A549 treated with CpdA at 1 μM for 4 hours (cell line): ENCODE data around the gene DNAJC10. TPM values are rescaled to one million over a fixed set of nuclear protein-coding genes. Genes with fewer than 3 reads are reported as not detected.

Source experiments
- total RNA-seq: library from RNA; stranded (reverse); fragments of 200-300 nt; extraction: Qiagen RNA extraction; gene quantifications from 5 replicates; pipeline ENCODE4 v1.2.3, GENCODE V29; 2022; ENCODE audit warnings: low read depth

DNAJC10 gene, protein sequence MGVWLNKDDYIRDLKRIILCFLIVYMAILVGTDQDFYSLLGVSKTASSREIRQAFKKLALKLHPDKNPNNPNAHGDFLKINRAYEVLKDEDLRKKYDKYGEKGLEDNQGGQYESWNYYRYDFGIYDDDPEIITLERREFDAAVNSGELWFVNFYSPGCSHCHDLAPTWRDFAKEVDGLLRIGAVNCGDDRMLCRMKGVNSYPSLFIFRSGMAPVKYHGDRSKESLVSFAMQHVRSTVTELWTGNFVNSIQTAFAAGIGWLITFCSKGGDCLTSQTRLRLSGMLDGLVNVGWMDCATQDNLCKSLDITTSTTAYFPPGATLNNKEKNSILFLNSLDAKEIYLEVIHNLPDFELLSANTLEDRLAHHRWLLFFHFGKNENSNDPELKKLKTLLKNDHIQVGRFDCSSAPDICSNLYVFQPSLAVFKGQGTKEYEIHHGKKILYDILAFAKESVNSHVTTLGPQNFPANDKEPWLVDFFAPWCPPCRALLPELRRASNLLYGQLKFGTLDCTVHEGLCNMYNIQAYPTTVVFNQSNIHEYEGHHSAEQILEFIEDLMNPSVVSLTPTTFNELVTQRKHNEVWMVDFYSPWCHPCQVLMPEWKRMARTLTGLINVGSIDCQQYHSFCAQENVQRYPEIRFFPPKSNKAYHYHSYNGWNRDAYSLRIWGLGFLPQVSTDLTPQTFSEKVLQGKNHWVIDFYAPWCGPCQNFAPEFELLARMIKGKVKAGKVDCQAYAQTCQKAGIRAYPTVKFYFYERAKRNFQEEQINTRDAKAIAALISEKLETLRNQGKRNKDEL
- total RNA-seq = 57.1 to 76.4 TPM (median 65.3 TPM) in 5 replicates

DNA sequence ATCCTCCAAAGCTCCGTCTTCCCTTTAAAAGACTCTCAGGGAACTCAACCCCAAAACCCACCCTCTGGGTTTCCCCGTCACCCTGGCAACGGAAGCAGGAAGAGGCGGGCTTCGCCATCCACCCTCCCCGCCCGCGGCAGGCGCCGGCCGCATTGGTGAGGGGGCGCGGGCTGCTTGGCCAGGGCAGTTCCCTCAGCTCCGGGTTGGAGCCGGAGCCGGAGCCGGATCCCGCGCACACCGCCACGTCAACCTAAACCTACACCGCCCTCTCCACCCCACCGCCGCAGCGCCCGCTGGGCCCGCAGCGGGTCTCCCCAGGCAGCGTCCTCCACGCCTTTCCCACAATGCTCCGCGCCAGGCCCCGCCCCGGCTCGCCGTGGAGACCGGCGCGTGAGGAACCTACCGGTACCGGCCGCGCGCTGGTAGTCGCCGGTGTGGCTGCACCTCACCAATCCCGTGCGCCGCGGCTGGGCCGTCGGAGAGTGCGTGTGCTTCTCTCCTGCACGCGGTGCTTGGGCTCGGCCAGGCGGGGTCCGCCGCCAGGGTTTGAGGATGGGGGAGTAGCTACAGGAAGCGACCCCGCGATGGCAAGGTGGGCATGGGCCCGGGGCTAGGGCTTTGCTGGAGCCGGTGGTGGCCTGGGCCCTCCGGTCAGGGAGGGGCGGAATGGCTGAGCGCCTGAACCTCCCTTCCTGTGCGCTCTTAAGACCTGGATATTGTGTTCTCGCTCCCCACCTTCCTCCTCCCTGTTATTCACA lies at the start of gene DNAJC10:
Gene DNAJC10 (plus strand): TSS at position 366 of the 758 bp plus-strand sequence. CDS start 1,830 bp downstream, outside the sequence.

Other genes starting within 250 kb of the DNAJC10 start
- 0.03 TPM in 1 of 5 replicates, not detected in the others for gene FRZB, start 150.4 kb downstream of the DNAJC10 start, total RNA-seq